GM12872 (cell line): ENCODE data around the gene ELAVL4.

Source experiments
- CTCF ChIP-seq: IDR thresholded peaks from 3 replicates; pipeline ENCODE4 v1.5.1; 2011; ENCODE audit warnings: low read depth, mild to moderate bottlenecking, low read length, moderate library complexity; ENCODE audit not compliant: insufficient read depth

The ELAVL4 gene

GRCh38 chr1:50231209-50231608 is 122.5 kb downstream of the ELAVL4 start:
- TF ChIP-seq CTCF: no peak

- TF ChIP-seq CTCF: no peak
Observed at GRCh38 chr1:50232336-50232735, 123.6 kb downstream of the ELAVL4 start.

- TF ChIP-seq CTCF: no peak
Observed at GRCh38 chr1:50236656-50237055, 127.9 kb downstream of the ELAVL4 start.

- TF ChIP-seq CTCF: no peak
Observed at GRCh38 chr1:50237056-50237455, 128.3 kb downstream of the ELAVL4 start.

GRCh38 chr1:50243939-50244338 is 135.2 kb downstream of the ELAVL4 start:
- TF ChIP-seq CTCF: no peak

- no peak for TF ChIP-seq CTCF
Observed at GRCh38 chr1:50246869-50247268, 138.1 kb downstream of the ELAVL4 start.

GRCh38 chr1:50251702-50252101 is 143.0 kb downstream of the ELAVL4 start:
- TF ChIP-seq CTCF: no peak

GRCh38 chr1:50252196-50252595 is 143.5 kb downstream of the ELAVL4 start:
- TF ChIP-seq CTCF: no peak
